ENCODE results near the gene FSHR.

Gene FSHR

GRCh38 chr2:49080681-49081080 lies 73.6 kb downstream of the FSHR start:
- peaks cover 14% of the 10 kb centered on the region for H3K9me3 Mint-ChIP-seq
- no peaks in the 10 kb centered on the region for H3K36me3 Mint-ChIP-seq (ENCODE audit: low read depth)
- DNase-seq (ENCODE audit: low spot score), result no peak
- no peak overlapping the region for H3K4me3 Mint-ChIP-seq
- no peaks in the 10 kb centered on the region for H3K27me3 Mint-ChIP-seq (ENCODE audit: low read depth)
- H3K4me1 Mint-ChIP-seq (ENCODE audit: low read depth), result no peaks in the 10 kb centered on the region
- no peak overlapping the region for H3K27ac Mint-ChIP-seq

- H3K27me3 Mint-ChIP-seq (ENCODE audit: low read depth), result no peaks in the 10 kb centered on the region
- no peak overlapping the region for H3K27ac Mint-ChIP-seq
- no peaks in the 10 kb centered on the region for H3K4me1 Mint-ChIP-seq (ENCODE audit: low read depth)
- H3K9me3 Mint-ChIP-seq, result peaks cover 3% of the 10 kb centered on the region
- DNase-seq (ENCODE audit: low spot score), result no peak
- H3K4me3 Mint-ChIP-seq, result no peak overlapping the region
- no peaks in the 10 kb centered on the region for H3K36me3 Mint-ChIP-seq (ENCODE audit: low read depth)
Observed at GRCh38 chr2:49070716-49071115, 83.6 kb downstream of the FSHR start.

GRCh38 chr2:49069829-49070228 lies 84.5 kb downstream of the FSHR start:
- no peak for DNase-seq (ENCODE audit: low spot score)
- no peaks in the 10 kb centered on the region for H3K36me3 Mint-ChIP-seq (ENCODE audit: low read depth)
- H3K27ac Mint-ChIP-seq, result no peak overlapping the region
- H3K4me3 Mint-ChIP-seq, result no peak overlapping the region
- no peaks in the 10 kb centered on the region for H3K27me3 Mint-ChIP-seq (ENCODE audit: low read depth)
- peaks cover 2% of the 10 kb centered on the region for H3K9me3 Mint-ChIP-seq
- no peaks in the 10 kb centered on the region for H3K4me1 Mint-ChIP-seq (ENCODE audit: low read depth)

GRCh38 chr2:49068613-49069012 lies 85.7 kb downstream of the FSHR start:
- DNase-seq (ENCODE audit: low spot score), result no peak
- H3K9me3 Mint-ChIP-seq, result no peaks in the 10 kb centered on the region
- H3K27me3 Mint-ChIP-seq (ENCODE audit: low read depth), result no peaks in the 10 kb centered on the region
- H3K4me3 Mint-ChIP-seq, result no peak overlapping the region
- H3K27ac Mint-ChIP-seq, result no peak overlapping the region
- H3K36me3 Mint-ChIP-seq (ENCODE audit: low read depth), result no peaks in the 10 kb centered on the region
- no peaks in the 10 kb centered on the region for H3K4me1 Mint-ChIP-seq (ENCODE audit: low read depth)

- no peak for DNase-seq (ENCODE audit: low spot score)
- Mint-ChIP-seq H3K27me3 (ENCODE audit: low read depth) (no peaks in the 10 kb centered on the region), H3K4me3 (no peak overlapping the region), H3K36me3 (ENCODE audit: low read depth) (no peaks in the 10 kb centered on the region), H3K4me1 (ENCODE audit: low read depth) (no peaks in the 10 kb centered on the region), H3K27ac (no peak overlapping the region), H3K9me3 (no peaks in the 10 kb centered on the region)
Observed at GRCh38 chr2:49067971-49068370, 86.3 kb downstream of the FSHR start.

- H3K9me3 Mint-ChIP-seq, result peaks cover 13% of the 10 kb centered on the region
- H3K36me3 Mint-ChIP-seq (ENCODE audit: low read depth), result no peaks in the 10 kb centered on the region
- no peaks in the 10 kb centered on the region for H3K4me1 Mint-ChIP-seq (ENCODE audit: low read depth)
- no peak overlapping the region for H3K27ac Mint-ChIP-seq
- no peaks in the 10 kb centered on the region for H3K27me3 Mint-ChIP-seq (ENCODE audit: low read depth)
- DNase-seq (ENCODE audit: low spot score), result no peak
- no peak overlapping the region for H3K4me3 Mint-ChIP-seq
Observed at GRCh38 chr2:49053156-49053555, 101.2 kb downstream of the FSHR start.

GRCh38 chr2:49050265-49050664 lies 104.0 kb downstream of the FSHR start:
- Mint-ChIP-seq H3K4me1 (ENCODE audit: low read depth) (no peaks in the 10 kb centered on the region), H3K36me3 (ENCODE audit: low read depth) (no peaks in the 10 kb centered on the region), H3K4me3 (no peak overlapping the region), H3K27ac (no peak overlapping the region), H3K27me3 (ENCODE audit: low read depth) (no peaks in the 10 kb centered on the region), H3K9me3 (peaks cover 6% of the 10 kb centered on the region)
- DNase-seq (ENCODE audit: low spot score), result no peak

GRCh38 chr2:49049161-49049560 lies 105.2 kb downstream of the FSHR start:
- Mint-ChIP-seq H3K4me3 (no peak overlapping the region), H3K9me3 (no peaks in the 10 kb centered on the region), H3K4me1 (ENCODE audit: low read depth) (no peaks in the 10 kb centered on the region), H3K27me3 (ENCODE audit: low read depth) (no peaks in the 10 kb centered on the region), H3K27ac (no peak overlapping the region), H3K36me3 (ENCODE audit: low read depth) (no peaks in the 10 kb centered on the region)
- DNase-seq (ENCODE audit: low spot score), result no peak

- DNase-seq (ENCODE audit: low spot score), result no peak
Observed at GRCh38 chr2:49045083-49045482, 109.2 kb downstream of the FSHR start.

GRCh38 chr2:49044350-49045079 lies 109.8 kb downstream of the FSHR start:
- Mint-ChIP-seq H3K4me1 (ENCODE audit: low read depth) (no peaks in the 10 kb centered on the region), H3K9me3 (no peaks in the 10 kb centered on the region), H3K27me3 (ENCODE audit: low read depth) (no peaks in the 10 kb centered on the region), H3K36me3 (ENCODE audit: low read depth) (no peaks in the 10 kb centered on the region), H3K4me3 (no peak overlapping the region), H3K27ac (no peak overlapping the region)
- no peak for DNase-seq (ENCODE audit: low spot score)

More at GRCh38 chr2:49045083-49045482, 109.2 kb downstream of the FSHR start:
- Mint-ChIP-seq H3K4me1 (ENCODE audit: low read depth) (no peaks in the 10 kb centered on the region), H3K4me3 (no peak overlapping the region), H3K27me3 (ENCODE audit: low read depth) (no peaks in the 10 kb centered on the region), H3K9me3 (no peaks in the 10 kb centered on the region), H3K36me3 (ENCODE audit: low read depth) (no peaks in the 10 kb centered on the region), H3K27ac (no peak overlapping the region)

GRCh38 chr2:49043405-49043982 lies 110.8 kb downstream of the FSHR start:
- H3K27me3 Mint-ChIP-seq (ENCODE audit: low read depth), result no peaks in the 10 kb centered on the region
- H3K36me3 Mint-ChIP-seq (ENCODE audit: low read depth), result no peaks in the 10 kb centered on the region
- H3K4me3 Mint-ChIP-seq, result no peak overlapping the region
- no peaks in the 10 kb centered on the region for H3K9me3 Mint-ChIP-seq
- no peaks in the 10 kb centered on the region for H3K4me1 Mint-ChIP-seq (ENCODE audit: low read depth)
- no peak for DNase-seq (ENCODE audit: low spot score)
- no peak overlapping the region for H3K27ac Mint-ChIP-seq

- Mint-ChIP-seq H3K4me3 (no peak overlapping the region), H3K27me3 (ENCODE audit: low read depth) (no peaks in the 10 kb centered on the region), H3K4me1 (ENCODE audit: low read depth) (no peaks in the 10 kb centered on the region), H3K36me3 (ENCODE audit: low read depth) (no peaks in the 10 kb centered on the region), H3K9me3 (no peaks in the 10 kb centered on the region), H3K27ac (no peak overlapping the region)
- DNase-seq (ENCODE audit: low spot score), result no peak
Observed at GRCh38 chr2:49042488-49042887, 111.8 kb downstream of the FSHR start.

GRCh38 chr2:49041061-49041460 lies 113.3 kb downstream of the FSHR start:
- H3K9me3 Mint-ChIP-seq, result no peaks in the 10 kb centered on the region
- no peak overlapping the region for H3K4me3 Mint-ChIP-seq
- H3K4me1 Mint-ChIP-seq (ENCODE audit: low read depth), result no peaks in the 10 kb centered on the region
- no peak overlapping the region for H3K27ac Mint-ChIP-seq
- DNase-seq (ENCODE audit: low spot score), result no peak
- no peaks in the 10 kb centered on the region for H3K27me3 Mint-ChIP-seq (ENCODE audit: low read depth)
- H3K36me3 Mint-ChIP-seq (ENCODE audit: low read depth), result no peaks in the 10 kb centered on the region

GRCh38 chr2:49037197-49037596 lies 117.1 kb downstream of the FSHR start:
- Mint-ChIP-seq H3K4me1 (ENCODE audit: low read depth) (no peaks in the 10 kb centered on the region), H3K27ac (no peak overlapping the region), H3K4me3 (no peak overlapping the region), H3K9me3 (no peaks in the 10 kb centered on the region), H3K27me3 (ENCODE audit: low read depth) (no peaks in the 10 kb centered on the region), H3K36me3 (ENCODE audit: low read depth) (no peaks in the 10 kb centered on the region)
- no peak for DNase-seq (ENCODE audit: low spot score)

- Mint-ChIP-seq H3K4me3 (no peak overlapping the region), H3K36me3 (ENCODE audit: low read depth) (no peaks in the 10 kb centered on the region), H3K9me3 (no peaks in the 10 kb centered on the region), H3K27me3 (ENCODE audit: low read depth) (no peaks in the 10 kb centered on the region), H3K4me1 (ENCODE audit: low read depth) (no peaks in the 10 kb centered on the region), H3K27ac (no peak overlapping the region)
- no peak for DNase-seq (ENCODE audit: low spot score)
Observed at GRCh38 chr2:49035481-49035880, 118.8 kb downstream of the FSHR start.
